HG02840 (cell line): Measurements from ENCODE around the gene PSME3.
"Not testable (repeated sequence)": the region's sequence is repeated elsewhere in the genome, so short reads cannot be mapped to it uniquely, and the experiment has no call there.

Experiments
- ATAC-seq: cut with Tn5 transposase; IDR thresholded peaks from one replicate; pipeline ENCODE4 v1.9.1; 2021; ENCODE audit warnings: mild to moderate bottlenecking, moderate library complexity, moderate number of reproducible peaks; ENCODE audit not compliant: unreplicated experiment, low FRiP score

The PSME3 gene

DNA sequence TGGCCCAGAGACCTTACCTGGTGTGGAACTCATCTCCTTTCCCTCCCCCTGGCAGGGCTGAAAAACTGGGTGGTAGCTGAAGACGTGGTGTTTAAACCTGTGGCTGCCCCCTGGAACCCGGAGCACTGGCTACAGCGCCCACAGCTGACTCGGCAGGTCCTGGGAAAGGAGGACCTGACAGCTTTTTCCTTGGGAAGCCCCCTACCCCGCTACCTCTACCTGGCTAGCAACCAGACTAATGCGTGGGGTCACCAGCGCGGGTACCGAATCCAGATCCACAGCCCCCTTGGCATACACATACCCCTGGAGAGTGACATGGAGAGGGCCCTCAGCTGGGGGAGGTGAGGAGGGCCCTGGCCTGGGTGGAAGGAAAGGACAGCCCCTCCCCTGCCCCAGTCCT is 15.8 kb downstream of the PSME3 start:
- no peak for ATAC-seq

DNA sequence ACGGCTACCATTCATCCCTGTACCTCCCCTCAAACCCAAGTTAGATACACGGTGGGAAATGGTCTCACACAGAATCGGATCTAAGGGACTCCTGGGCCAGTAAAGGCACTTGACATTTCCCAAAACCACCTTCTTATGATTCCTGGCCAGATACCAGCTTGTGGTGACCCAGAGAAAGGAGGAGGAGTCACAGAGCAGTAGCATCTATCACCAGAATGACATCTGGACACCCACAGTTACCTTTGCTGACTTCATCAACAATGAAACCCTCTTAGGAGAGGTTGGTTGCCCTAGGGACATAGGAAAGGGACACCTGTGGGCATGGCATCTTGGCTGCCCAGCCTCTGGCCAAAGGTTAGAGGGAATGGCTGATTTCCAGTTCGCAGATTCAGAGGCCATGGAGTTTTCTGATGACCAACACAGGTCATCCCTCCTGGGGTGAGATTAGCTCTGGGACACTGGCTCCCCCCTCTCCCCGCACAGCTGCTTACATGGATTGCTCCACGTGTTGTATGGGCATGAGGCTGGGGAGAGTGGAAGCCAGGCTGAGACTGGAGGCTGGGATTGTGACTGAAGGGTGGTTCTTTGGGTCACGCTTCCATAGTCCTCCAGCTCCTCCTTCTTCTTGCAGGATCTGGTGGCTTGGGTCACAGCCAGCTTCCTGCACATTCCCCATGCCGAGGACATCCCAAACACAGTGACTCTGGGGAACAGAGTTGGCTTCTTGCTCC is 16.4 kb downstream of the PSME3 start:
- ATAC-seq = no peak

DNA sequence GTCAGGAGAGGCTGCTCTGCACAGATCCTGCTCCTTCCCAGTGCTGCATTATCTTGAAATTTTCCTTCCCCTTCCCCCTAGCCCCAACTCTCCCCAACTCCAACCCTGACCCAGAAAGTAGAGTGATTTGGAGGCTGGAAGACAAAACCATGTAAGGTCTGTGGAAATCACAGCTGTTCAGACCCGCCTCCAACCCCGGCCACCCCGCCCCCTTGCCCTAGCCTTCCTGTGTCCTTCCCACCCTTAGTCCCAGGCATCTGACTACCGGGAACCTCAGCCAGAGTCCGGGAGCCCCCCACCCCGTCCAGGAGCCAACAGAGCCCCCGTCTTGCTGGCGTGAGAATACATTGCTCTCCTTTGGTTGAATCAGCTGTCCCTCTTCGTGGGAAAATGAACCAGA is 17.8 kb downstream of the PSME3 start, which contains the start of gene AOC3:
Gene AOC3 (plus strand): TSS at position 246 of the 400 bp plus-strand sequence. CDS start 145 bp downstream, at position 391.
- no peak for ATAC-seq

DNA sequence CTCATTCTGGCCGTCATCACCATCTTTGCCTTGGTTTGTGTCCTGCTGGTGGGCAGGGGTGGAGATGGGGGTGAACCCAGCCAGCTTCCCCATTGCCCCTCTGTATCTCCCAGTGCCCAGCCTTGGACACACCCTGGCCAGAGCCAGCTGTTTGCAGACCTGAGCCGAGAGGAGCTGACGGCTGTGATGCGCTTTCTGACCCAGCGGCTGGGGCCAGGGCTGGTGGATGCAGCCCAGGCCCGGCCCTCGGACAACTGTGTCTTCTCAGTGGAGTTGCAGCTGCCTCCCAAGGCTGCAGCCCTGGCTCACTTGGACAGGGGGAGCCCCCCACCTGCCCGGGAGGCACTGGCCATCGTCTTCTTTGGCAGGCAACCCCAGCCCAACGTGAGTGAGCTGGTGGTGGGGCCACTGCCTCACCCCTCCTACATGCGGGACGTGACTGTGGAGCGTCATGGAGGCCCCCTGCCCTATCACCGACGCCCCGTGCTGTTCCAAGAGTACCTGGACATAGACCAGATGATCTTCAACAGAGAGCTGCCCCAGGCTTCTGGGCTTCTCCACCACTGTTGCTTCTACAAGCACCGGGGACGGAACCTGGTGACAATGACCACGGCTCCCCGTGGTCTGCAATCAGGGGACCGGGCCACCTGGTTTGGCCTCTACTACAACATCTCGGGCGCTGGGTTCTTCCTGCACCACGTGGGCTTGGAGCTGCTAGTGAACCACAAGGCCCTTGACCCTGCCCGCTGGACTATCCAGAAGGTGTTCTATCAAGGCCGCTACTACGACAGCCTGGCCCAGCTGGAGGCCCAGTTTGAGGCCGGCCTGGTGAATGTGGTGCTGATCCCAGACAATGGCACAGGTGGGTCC is 18.4 kb downstream of the PSME3 start:
- ATAC-seq = not testable (repeated sequence)

DNA sequence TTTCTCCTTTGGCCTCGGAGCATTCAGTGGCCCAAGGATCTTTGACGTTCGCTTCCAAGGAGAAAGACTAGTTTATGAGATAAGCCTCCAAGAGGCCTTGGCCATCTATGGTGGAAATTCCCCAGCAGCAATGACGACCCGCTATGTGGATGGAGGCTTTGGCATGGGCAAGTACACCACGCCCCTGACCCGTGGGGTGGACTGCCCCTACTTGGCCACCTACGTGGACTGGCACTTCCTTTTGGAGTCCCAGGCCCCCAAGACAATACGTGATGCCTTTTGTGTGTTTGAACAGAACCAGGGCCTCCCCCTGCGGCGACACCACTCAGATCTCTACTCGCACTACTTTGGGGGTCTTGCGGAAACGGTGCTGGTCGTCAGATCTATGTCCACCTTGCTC is 19.2 kb downstream of the PSME3 start:
- ATAC-seq = no peak

DNA sequence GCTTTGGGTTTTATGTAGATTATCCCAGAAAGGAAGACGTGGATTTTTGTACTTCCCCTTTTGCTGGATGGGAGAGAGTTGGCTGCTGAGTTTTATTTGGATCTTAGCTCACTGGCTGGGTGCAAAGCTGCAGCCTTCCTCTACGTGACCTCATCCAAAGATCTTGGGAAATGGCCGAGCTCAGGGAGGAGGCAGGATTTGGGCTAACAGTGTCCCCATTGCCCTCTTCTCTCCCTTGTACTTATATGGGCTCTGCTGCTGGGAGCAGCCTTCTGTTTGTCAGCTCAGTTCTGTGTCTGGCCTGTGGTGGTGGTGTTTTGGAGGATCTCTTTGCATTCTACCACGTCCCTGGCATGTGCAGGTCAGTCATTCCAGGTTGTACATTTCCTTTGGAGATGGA is 19.8 kb downstream of the PSME3 start:
- ATAC-seq = no peak

DNA sequence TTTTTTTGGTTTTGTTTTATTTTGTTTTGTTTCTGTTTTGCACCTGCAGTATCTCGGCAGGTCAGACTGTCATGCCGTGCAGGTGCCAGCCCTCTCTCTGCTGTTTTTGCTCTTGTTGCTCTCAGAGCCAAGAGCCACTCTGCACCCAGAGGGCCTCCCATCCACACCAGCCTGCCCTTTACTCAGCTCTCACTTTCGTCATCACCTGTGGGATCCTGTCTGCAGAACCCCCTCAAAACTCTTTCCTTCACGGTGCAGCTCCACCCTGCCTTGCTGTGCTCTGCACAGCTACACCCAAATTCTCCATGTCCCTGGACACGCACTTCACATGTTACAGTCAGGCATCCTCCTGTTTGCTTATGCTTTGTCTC is 20.4 kb downstream of the PSME3 start:
- ATAC-seq = no peak

DNA sequence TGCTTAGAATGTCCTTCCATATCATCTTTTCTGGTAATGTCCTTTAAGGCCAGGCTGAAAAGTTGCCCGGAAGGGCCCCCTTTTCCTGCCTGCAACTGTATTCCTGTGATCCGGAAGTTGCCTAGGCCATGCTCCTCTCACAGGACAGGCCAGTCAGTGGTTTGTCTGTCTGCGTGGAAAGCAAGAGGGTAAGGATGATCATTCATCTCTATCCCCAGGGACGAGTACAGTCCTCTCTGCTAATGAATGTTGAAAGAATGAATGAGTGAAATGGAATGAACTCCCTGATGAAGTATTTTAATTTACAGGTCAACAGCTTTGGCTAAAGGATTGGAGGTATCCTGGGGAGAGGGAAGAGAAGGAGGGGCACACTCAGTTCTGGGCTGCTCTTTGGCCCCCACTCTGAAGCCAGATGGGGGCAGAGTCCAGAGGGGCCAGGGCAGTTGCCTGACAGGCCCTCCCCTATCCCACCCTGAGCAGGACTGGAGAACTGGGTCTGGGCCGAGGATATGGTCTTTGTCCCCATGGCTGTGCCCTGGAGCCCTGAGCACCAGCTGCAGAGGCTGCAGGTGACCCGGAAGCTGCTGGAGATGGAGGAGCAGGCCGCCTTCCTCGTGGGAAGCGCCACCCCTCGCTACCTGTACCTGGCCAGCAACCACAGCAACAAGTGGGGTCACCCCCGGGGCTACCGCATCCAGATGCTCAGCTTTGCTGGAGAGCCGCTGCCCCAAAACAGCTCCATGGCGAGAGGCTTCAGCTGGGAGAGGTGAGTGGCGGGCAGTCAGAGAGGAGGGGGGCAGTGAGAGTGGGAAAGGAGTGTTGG is 21.0 kb downstream of the PSME3 start:
- no peak for ATAC-seq

DNA sequence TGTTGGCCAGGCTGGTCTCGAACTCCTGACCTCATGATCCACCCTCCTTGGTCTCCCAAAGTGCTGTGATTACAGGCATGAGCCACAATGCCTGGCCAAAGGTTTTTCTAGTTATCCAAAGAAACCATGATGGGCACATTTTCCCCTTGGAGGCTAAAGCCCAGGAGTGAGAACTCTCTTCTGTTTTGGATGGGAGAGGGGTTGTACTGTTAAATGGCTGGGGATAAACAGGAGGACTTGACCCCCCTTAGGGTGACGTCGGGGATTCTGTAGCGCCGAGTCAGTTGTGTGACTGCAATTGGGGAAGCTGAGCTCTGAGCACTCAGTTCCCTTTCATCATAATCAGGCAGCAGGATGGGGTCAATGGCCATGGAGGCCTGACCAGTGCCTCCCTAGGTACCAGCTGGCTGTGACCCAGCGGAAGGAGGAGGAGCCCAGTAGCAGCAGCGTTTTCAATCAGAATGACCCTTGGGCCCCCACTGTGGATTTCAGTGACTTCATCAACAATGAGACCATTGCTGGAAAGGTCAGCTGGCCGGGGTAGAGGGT is 21.9 kb downstream of the PSME3 start:
- ATAC-seq = no peak

DNA sequence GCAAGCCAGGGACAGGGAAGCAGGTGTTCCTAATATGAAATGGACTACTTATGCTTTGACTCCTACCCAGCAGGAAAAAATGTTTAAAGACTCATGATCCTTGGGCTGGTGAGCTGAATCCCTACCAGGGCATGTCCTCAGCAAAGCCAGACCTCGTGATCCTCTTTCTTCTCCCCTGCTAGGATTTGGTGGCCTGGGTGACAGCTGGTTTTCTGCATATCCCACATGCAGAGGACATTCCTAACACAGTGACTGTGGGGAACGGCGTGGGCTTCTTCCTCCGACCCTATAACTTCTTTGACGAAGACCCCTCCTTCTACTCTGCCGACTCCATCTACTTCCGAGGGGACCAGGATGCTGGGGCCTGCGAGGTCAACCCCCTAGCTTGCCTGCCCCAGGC is 22.9 kb downstream of the PSME3 start:
- not testable (repeated sequence) for ATAC-seq

DNA sequence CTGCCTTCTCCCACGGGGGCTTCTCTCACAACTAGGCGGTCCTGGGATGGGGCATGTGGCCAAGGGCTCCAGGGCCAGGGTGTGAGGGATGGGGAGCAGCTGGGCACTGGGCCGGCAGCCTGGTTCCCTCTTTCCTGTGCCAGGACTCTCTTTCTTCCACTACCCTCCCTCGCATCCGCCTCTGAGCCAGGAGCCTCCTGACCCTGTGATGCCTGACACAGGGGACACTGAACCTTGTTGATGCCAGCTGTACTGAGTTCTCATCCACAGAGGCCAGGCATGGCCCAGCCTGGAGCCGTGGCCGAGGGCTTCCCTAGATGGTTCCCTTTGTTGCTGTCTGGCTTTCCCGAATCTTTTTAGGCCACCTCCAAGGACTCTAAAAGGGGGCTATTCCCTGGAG is 23.3 kb downstream of the PSME3 start:
- ATAC-seq = not testable (repeated sequence)

DNA sequence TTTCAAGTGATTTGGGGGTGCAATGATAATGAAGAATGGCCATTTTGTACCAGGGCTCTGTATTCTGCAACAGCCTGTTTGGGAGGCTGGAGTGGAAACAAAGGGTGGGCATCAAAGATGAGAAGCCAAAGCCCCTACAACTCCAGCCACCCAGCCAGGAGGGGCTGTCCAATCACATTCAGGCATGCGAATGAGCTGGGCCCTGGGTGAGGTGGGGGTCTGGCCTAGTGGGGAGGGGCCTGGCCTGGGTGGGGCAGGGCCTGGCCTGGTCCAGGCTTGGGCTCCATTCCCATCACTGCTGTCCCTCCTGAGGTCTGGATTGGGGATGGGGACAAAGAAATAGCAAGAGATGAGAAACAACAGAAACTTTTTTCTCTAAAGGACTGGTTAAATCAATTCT is 24.2 kb downstream of the PSME3 start:
- no peak for ATAC-seq

DNA sequence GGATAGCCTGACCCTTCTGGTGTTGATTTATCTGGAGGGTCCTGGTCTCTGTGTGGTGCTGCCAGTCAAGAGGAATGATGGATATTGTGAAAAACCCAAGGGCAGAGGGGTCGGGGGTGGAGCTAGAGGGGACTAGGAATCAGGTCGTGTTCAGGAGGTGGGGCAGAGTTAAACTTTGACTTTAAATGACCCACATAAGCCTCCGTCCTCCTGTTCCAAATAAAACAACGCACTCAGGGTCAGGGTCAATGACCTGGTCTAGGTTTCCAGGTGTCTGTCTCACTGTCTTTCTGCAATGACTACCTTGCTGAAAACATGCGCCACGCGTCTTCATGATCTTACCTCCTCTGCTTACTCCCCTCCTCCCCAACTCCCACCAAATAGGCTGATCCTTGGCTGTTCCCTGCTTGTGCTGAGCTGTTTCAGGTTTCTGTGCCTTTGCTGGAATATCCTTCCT is 32.5 kb downstream of the PSME3 start:
- ATAC-seq = no peak

DNA sequence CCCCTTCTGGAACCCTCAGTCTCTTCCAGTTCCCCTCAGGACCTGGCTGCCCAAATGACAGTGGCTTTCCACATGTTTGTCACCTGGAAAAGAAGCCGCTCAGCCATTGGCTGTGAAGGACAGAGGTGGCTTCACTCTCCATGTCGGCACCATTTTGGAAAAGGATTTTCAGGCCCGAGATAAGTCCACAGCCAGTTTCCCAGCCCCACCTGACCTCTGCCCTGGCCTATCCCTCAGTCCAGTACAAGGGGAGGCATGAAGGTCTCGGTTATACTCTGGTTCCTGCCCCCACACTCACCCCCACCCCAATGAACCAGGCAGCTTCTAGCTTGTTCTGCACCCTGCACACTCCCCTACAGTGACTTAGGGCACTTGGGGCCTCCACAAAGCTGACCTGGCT is 33.0 kb downstream of the PSME3 start:
- no peak for ATAC-seq

DNA sequence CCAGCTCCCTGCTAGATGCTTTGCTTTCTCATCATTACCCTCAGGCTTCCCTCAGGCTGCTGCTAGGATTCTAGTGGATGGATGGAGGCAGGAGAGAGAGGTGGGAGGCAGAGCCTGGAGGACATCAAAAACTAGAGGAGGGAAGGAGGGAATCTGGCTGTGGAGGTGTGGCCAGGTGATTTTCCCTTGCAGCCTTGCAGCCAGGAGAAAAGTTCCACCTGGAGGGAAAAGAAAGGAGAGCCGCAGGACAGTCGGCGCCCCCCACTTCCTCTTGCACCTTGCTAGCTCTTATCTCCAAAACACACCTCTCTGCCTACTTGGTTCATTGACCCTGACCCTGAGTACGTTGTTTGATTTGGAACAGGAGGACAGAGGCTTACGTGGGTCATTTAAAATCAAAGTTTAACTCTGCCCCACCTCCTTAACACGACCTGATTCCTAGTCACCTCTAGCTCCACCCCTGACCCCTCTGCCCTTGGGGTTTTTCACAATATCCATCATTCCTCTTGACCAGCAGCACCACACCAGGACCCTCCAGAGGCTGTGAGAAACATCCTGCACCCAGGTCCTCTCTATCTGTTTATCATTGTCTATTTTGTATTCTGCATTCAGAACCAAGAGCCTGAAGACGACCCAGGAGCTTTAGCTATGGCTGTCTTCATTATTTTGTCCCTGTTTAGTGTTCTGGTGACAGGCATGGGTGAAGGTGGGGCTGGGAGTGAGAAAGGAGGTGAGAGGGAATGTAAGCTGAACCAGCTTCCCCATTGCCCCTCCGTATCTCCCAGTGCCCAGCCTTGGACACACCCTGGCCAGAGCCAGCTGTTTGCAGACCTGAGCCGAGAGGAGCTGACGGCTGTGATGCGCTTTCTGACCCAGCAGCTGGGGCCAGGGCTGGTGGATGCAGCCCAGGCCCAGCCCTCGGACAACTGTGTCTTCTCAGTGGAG is 33.7 kb downstream of the PSME3 start:
- no peak for ATAC-seq

DNA sequence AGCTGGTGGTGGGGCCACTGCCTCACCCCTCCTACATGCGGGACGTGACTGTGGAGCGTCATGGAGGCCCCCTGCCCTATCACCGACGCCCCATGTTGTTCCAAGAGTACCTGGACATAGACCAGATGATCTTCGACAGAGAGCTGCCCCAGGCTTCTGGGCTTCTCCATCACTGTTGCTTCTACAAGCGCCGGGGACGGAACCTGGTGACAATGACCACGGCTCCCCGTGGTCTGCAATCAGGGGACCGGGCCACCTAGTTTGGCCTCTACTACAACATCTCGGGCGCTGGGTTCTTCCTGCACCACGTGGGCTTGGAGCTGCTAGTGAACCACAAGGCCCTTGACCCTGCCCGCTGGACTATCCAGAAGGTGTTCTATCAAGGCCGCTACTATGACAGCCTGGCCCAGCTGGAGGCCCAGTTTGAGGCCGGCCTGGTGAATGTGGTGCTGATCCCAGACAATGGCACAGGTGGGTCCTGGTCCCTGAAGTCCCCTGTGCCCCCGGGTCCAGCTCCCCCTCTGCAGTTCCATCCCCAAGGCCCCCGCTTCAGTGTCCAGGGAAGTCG is 34.6 kb downstream of the PSME3 start:
- not testable (repeated sequence) for ATAC-seq

DNA sequence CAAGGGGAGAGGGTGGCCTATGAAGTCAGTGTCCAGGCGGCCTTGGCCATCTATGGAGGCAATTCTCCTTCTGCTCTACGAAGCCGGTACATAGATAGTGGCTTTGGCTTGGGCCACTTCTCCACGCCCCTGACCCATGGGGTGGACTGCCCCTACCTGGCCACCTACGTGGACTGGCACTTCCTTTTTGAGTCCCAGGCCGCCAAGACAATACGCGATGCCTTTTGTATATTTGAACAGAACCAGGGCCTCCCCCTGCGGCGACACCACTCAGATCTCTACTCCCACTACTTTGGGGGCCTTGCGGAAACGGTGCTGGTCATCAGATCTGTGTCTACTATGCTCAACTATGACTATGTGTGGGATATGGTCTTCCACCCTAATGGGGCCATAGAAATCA is 35.1 kb downstream of the PSME3 start:
- ATAC-seq = no peak

DNA sequence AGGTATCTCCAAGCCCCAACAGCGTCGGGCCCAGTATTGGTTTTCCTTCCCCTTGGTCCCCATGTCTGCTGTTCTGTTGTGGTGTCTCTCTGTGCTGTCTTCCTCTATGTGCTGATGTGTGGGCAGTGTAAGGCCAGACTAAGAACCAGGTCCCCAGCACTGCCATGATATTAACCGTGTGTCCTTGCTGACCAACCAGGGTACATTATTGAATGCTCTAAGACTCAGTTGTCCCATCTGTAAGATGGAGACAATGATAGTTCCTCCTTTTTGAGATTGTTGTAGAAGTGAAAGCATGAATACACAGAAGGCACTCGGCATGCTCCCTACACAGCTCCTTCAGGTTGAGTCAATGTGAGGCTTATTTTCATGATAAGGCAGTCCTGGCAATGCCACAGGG is 38.5 kb downstream of the PSME3 start:
- no peak for ATAC-seq
